ENCODE measurements around the gene FTCDNL1. TPM values are rescaled to one million over a fixed set of nuclear protein-coding genes. Genes with fewer than 3 reads are reported as not detected.

Gene FTCDNL1
- polyA plus RNA-seq, 4 donors = 0.54 to 5.6 (median 0.85) TPM

- FAIRE-seq = no peak
- Histone ChIP-seq H3K36me3 (ENCODE audit: control insufficient read depth in 3 of 3, insufficient read depth in 2 of 3, low read depth in 1 of 3, low read length in 3 of 3) (no peaks in the 10 kb centered on the region), H3K9me3 (ENCODE audit: control insufficient read depth in 2 of 2, insufficient read depth in 1 of 2, low read depth in 1 of 2, low read length in 1 of 2) (peaks cover 0 to 4% of the 10 kb centered on the region in 2 donors), H3K27me3 (ENCODE audit: control insufficient read depth in 3 of 3, insufficient read depth in 3 of 3, low read length in 3 of 3) (peaks cover 0 to 3% (median 0%) of the 10 kb centered on the region in 3 donors), H3K4me1 (ENCODE audit: control insufficient read depth in 3 of 3, insufficient read depth in 2 of 3, low read depth in 1 of 3, low read length in 2 of 3) (no peaks in the 10 kb centered on the region), H3K27ac (ENCODE audit: low read depth in 1 of 3, low read length in 2 of 3) (no peak overlapping the region), H3K4me3 (ENCODE audit: low read depth in 1 of 3, low read length in 3 of 3) (no peak overlapping the region)
- DNase-seq = no peak
- WGBS, 3 donors = 37 to 50% (median 38%) methylated on average over 1 of the region's 1 CpG
Measured at GRCh38 chr2:199869653-199870052, 18.7 kb upstream of the FTCDNL1 start.

GRCh38 chr2:199869227-199869541 is 18.2 kb upstream of the FTCDNL1 start:
- FAIRE-seq (no peak), DNase-seq (no peak)
- Histone ChIP-seq H3K4me1 (ENCODE audit: control insufficient read depth in 3 of 3, insufficient read depth in 2 of 3, low read depth in 1 of 3, low read length in 2 of 3) (no peaks in the 10 kb centered on the region), H3K27me3 (ENCODE audit: control insufficient read depth in 3 of 3, insufficient read depth in 3 of 3, low read length in 3 of 3) (peaks cover 0 to 2% (median 0%) of the 10 kb centered on the region in 3 donors), H3K27ac (ENCODE audit: low read depth in 1 of 3, low read length in 2 of 3) (no peak overlapping the region), H3K4me3 (ENCODE audit: low read depth in 1 of 3, low read length in 3 of 3) (no peak overlapping the region), H3K9me3 (ENCODE audit: control insufficient read depth in 2 of 2, insufficient read depth in 1 of 2, low read depth in 1 of 2, low read length in 1 of 2) (peaks cover 0 to 3% of the 10 kb centered on the region in 2 donors), H3K36me3 (ENCODE audit: control insufficient read depth in 3 of 3, insufficient read depth in 2 of 3, low read depth in 1 of 3, low read length in 3 of 3) (no peaks in the 10 kb centered on the region)
- 65 to 100% (median 96%) methylated on average over 1 of the region's 1 CpG for WGBS, 3 donors

DNA sequence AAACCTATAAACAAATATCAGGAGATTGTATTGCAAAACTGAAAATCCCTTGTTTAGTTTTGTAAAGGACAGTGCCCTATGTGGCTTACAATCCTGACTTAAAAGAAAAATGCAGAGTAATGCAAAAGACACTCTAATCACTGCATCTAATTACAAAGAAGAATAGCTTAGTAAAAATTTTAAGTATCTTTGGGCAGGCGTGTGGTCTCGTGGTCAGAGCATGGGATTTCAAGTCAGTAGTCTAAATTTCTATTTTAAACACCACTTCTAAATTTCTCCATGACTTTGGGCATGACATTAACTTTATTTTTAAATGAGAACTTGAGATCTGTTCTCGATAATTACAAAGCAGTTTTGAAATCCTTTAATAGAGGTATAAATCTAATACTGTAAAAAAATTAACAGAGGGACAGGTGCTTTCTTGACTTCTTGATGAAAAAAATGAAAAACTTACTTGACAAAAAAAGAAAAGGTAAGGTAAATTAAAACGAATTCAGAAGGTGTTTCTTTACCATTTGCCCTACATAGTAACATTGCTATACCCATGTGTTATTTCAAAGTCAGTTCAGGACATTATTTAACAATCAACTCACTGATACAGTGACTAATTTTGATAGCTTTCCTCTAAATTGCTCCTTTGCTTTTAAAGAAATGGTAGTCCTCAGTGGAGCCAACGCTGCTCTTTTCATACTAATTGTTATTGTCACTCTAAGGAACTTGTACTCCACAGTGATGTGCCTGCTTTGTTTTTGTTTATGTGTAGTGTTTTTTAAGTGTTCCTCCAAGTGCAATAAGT is 17.6 kb upstream of the FTCDNL1 start:
- no peak overlapping the region for H3K4me3 ChIP-seq (ENCODE audit: low read depth in 1 of 3, low read length in 3 of 3)
- FAIRE-seq = no peak
- 56 to 64% (median 59%) methylated on average over 5 of the region's 5 CpGs for WGBS, 3 donors

DNA sequence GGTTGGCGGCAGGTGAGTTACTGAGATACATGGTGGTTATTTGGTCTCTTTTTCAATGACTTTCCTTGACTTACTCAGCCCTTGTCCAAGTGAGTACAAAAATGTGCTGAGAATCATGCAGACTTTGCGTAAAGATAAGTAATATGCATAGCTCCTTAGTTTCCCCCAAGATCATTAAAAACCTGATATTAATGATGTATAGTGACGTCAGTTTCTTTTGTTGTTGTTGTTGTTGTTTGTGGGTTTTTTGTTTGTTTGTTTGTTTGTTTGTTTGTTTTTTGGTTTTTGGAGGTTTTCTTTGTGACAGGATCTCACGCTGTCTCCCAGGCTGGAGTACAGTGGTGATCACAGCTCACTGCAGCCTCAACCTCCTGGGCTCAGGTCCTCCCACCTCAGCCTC is 14.9 kb upstream of the FTCDNL1 start:
- H3K4me3 ChIP-seq (ENCODE audit: low read depth in 1 of 3, low read length in 3 of 3) = no peak overlapping the region
- DNase-seq (no peak), FAIRE-seq (no peak)
- WGBS, 3 donors = 86 to 91% (median 90%) methylated on average over 4 of the region's 4 CpGs
- no peaks in the 10 kb centered on the region for H3K9me3 ChIP-seq (ENCODE audit: control insufficient read depth in 2 of 2, insufficient read depth in 1 of 2, low read depth in 1 of 2, low read length in 1 of 2)
- H3K36me3 ChIP-seq (ENCODE audit: control insufficient read depth in 3 of 3, insufficient read depth in 2 of 3, low read depth in 1 of 3, low read length in 3 of 3) = no peaks in the 10 kb centered on the region
- no peaks in the 10 kb centered on the region for H3K4me1 ChIP-seq (ENCODE audit: control insufficient read depth in 3 of 3, insufficient read depth in 2 of 3, low read depth in 1 of 3, low read length in 2 of 3)
- no peak overlapping the region for H3K27ac ChIP-seq (ENCODE audit: low read depth in 1 of 3, low read length in 2 of 3)
- H3K27me3 ChIP-seq (ENCODE audit: control insufficient read depth in 3 of 3, insufficient read depth in 3 of 3, low read length in 3 of 3) = peaks cover 0 to 5% (median 0%) of the 10 kb centered on the region in 3 donors

More for the DNA sequence above, 17.6 kb upstream of the FTCDNL1 start:
- no peaks in the 10 kb centered on the region for H3K36me3 ChIP-seq (ENCODE audit: control insufficient read depth in 3 of 3, insufficient read depth in 2 of 3, low read depth in 1 of 3, low read length in 3 of 3)
- no peaks in the 10 kb centered on the region for H3K9me3 ChIP-seq (ENCODE audit: control insufficient read depth in 2 of 2, insufficient read depth in 1 of 2, low read depth in 1 of 2, low read length in 1 of 2)
- H3K27me3 ChIP-seq (ENCODE audit: control insufficient read depth in 3 of 3, insufficient read depth in 3 of 3, low read length in 3 of 3) = no peaks in the 10 kb centered on the region
- no peak overlapping the region for H3K27ac ChIP-seq (ENCODE audit: low read depth in 1 of 3, low read length in 2 of 3)
- no peak for DNase-seq
- no peaks in the 10 kb centered on the region for H3K4me1 ChIP-seq (ENCODE audit: control insufficient read depth in 3 of 3, insufficient read depth in 2 of 3, low read depth in 1 of 3, low read length in 2 of 3)

DNA sequence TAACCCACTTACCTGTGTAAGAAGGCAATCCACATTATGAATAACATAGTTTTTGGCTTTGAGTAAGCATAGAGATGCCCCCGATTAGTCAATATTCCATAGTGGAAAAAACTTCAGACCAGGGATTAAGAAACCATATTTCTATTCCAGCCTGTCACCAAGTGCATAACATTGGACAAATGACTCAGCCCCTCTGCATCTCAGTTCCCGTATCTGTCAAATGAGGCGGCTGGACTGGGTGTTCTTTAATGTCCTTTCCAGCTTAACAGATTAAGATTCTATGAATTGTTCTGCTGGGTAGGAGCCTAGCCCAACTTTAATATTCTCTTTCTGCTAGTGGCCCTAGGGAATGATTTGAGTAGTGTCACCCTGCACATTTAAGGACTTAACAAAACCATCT is 11.8 kb upstream of the FTCDNL1 start:
- Histone ChIP-seq H3K4me3 (ENCODE audit: low read depth in 1 of 3, low read length in 3 of 3) (no peak overlapping the region), H3K4me1 (ENCODE audit: control insufficient read depth in 3 of 3, insufficient read depth in 2 of 3, low read depth in 1 of 3, low read length in 2 of 3) (no peaks in the 10 kb centered on the region), H3K9me3 (ENCODE audit: control insufficient read depth in 2 of 2, insufficient read depth in 1 of 2, low read depth in 1 of 2, low read length in 1 of 2) (no peaks in the 10 kb centered on the region), H3K27ac (ENCODE audit: low read depth in 1 of 3, low read length in 2 of 3) (no peak overlapping the region), H3K36me3 (ENCODE audit: control insufficient read depth in 3 of 3, insufficient read depth in 2 of 3, low read depth in 1 of 3, low read length in 3 of 3) (no peaks in the 10 kb centered on the region), H3K27me3 (ENCODE audit: control insufficient read depth in 3 of 3, insufficient read depth in 3 of 3, low read length in 3 of 3) (peaks cover 0 to 5% (median 0%) of the 10 kb centered on the region in 3 donors)
- FAIRE-seq (no peak), DNase-seq (no peak)
- 72 to 74% (median 74%) methylated on average over 3 of the region's 3 CpGs for WGBS, 3 donors

DNA sequence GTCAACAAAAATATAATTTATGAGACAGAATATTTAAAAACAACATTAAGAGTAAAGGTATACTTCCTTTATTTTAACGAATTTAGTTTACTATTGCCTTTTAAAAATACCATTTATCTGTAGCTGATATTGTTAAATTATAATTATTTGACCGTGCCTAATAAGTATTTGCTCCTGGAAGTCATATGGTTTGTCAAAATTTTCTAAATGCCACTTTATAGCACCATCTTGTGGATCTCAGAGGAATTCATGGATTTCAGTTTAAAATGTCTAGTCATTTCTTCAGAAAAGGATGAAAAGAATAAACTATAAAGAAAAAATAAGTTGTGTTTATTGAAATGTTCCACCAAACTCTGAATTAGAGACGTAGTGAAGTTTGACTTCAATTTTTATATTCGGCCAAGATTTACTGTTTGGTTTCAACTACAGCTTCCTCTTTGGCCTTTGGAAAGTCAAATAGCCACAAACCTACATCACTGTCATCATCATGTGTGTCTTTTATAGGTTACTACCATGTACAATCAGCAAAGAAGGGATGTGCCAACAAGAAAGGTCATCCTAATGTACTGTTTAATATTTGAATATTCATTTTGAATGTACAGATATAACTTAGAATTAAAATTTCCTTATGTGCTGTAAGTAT is 10.3 kb upstream of the FTCDNL1 start:
- DNase-seq (peak; percentile 9 to 26), FAIRE-seq (peak; percentile 90)
- H3K27ac ChIP-seq (ENCODE audit: low read depth in 1 of 3, low read length in 2 of 3) = no peak overlapping the region
- H3K4me3 ChIP-seq (ENCODE audit: low read depth in 1 of 3, low read length in 3 of 3) = no peak overlapping the region
- no peaks in the 10 kb centered on the region for H3K4me1 ChIP-seq (ENCODE audit: control insufficient read depth in 3 of 3, insufficient read depth in 2 of 3, low read depth in 1 of 3, low read length in 2 of 3)
- H3K9me3 ChIP-seq (ENCODE audit: control insufficient read depth in 2 of 2, insufficient read depth in 1 of 2, low read depth in 1 of 2, low read length in 1 of 2) = no peaks in the 10 kb centered on the region
- peaks cover 0 to 11% (median 1%) of the 10 kb centered on the region in 3 donors for H3K27me3 ChIP-seq (ENCODE audit: control insufficient read depth in 3 of 3, insufficient read depth in 3 of 3, low read length in 3 of 3)
- 8 to 10% (median 8%) methylated on average over 4 of the region's 4 CpGs for WGBS, 3 donors
- no peaks in the 10 kb centered on the region for H3K36me3 ChIP-seq (ENCODE audit: control insufficient read depth in 3 of 3, insufficient read depth in 2 of 3, low read depth in 1 of 3, low read length in 3 of 3)

DNA sequence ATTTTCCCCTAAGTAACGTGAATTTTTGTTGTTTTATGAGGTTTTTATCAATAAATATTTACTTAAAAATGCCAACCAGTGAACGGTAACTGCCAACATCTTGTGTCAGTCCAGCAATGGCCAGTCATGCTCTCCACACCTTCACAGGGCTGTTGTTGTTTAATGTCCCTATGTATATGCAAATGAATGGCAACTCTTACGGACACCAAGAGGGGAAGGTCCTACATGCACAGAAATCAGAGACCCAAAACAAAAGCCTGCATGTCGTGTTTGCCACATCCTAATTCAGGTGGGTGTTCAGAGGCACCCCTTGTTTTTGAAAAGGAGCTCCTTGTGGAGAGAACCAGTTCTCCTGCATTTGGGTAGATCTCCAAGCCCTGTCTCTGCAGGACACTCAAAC is 4.8 kb upstream of the FTCDNL1 start:
- DNase-seq = no peak
- FAIRE-seq = no peak
- Histone ChIP-seq H3K4me1 (ENCODE audit: control insufficient read depth in 3 of 3, insufficient read depth in 2 of 3, low read depth in 1 of 3, low read length in 2 of 3) (no peaks in the 10 kb centered on the region), H3K36me3 (ENCODE audit: control insufficient read depth in 3 of 3, insufficient read depth in 2 of 3, low read depth in 1 of 3, low read length in 3 of 3) (no peaks in the 10 kb centered on the region), H3K4me3 (ENCODE audit: low read depth in 1 of 3, low read length in 3 of 3) (no peak overlapping the region), H3K27ac (ENCODE audit: low read depth in 1 of 3, low read length in 2 of 3) (no peak overlapping the region), H3K27me3 (ENCODE audit: control insufficient read depth in 3 of 3, insufficient read depth in 3 of 3, low read length in 3 of 3) (peaks cover 0 to 10% (median 1%) of the 10 kb centered on the region in 3 donors), H3K9me3 (ENCODE audit: control insufficient read depth in 2 of 2, insufficient read depth in 1 of 2, low read depth in 1 of 2, low read length in 1 of 2) (no peaks in the 10 kb centered on the region)
- 39 to 46% (median 44%) methylated on average over 4 of the region's 4 CpGs for WGBS, 3 donors

DNA sequence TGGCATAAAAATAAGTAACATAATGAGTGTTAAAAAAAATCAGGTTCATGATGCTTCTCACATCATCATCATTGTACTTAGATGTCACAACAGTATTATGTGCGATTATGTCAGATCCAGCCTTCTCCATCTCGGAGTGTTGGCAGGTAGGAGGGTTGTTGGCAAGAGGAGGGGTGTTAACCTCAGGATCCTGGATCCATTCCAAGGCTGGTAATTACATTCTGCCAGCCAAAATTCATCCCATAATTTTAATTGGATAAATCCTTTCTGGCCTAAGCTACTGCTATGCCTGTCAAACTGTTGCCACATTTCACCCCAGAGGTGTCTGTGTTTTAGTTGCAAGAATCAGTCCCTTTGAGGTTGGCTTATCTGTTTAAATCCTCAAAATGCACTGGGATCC is 891 bp upstream of the FTCDNL1 start:
- FAIRE-seq (no peak), DNase-seq (no peak)
- Histone ChIP-seq H3K4me3 (ENCODE audit: low read depth in 1 of 3, low read length in 3 of 3) (no peak overlapping the region), H3K4me1 (ENCODE audit: control insufficient read depth in 3 of 3, insufficient read depth in 2 of 3, low read depth in 1 of 3, low read length in 2 of 3) (peaks cover 0 to 5% (median 0%) of the 10 kb centered on the region in 3 donors), H3K27ac (ENCODE audit: low read depth in 1 of 3, low read length in 2 of 3) (no peak overlapping the region), H3K27me3 (ENCODE audit: control insufficient read depth in 3 of 3, insufficient read depth in 3 of 3, low read length in 3 of 3) (peaks cover 0 to 11% (median 1%) of the 10 kb centered on the region in 3 donors), H3K9me3 (ENCODE audit: control insufficient read depth in 2 of 2, insufficient read depth in 1 of 2, low read depth in 1 of 2, low read length in 1 of 2) (no peaks in the 10 kb centered on the region), H3K36me3 (ENCODE audit: control insufficient read depth in 3 of 3, insufficient read depth in 2 of 3, low read depth in 1 of 3, low read length in 3 of 3) (no peaks in the 10 kb centered on the region)
- WGBS, 3 donors = 59 to 91% (median 62%) methylated on average over 2 of the region's 2 CpGs
